WTC11 (cell line): Measurements from ENCODE around the gene EDIL3. TPM values are rescaled to one million over a fixed set of nuclear protein-coding genes. Genes with fewer than 3 reads are reported as not detected.

Source experiments
- ATAC-seq: fragments of 200-7000 bp; cut with Tn5 transposase; 2 replicates; pipeline ENCODE4 v1.10.0; 2021; ENCODE audit warnings: mild to moderate bottlenecking, moderate library complexity
- CTCF ChIA-PET: fragments of 300-600 bp; sonication (Branson Sonifier 250); formaldehyde crosslinking; loops from one replicate; lab custom pipeline; 2021; ENCODE audit warnings: antibody characterized with exemption; lab: Charles Lee
- POLR2A ChIA-PET: fragments of 350-600 bp; sonication (Branson Sonifier 250); formaldehyde crosslinking; loops from one replicate; lab custom pipeline; 2021; ENCODE audit warnings: antibody characterized with exemption; lab: Charles Lee
- DNase-seq: peaks from one replicate; pipeline ENCODE4 v3.0.0; 2021; ENCODE audit warnings: low spot score
- H3K27ac Mint-ChIP-seq: 2 replicates; pipeline ENCODE4 v1.8.0; 2021; ENCODE audit warnings: mixed read lengths
- H3K27me3 Mint-ChIP-seq: 2 replicates; pipeline ENCODE4 v1.8.0; 2021; ENCODE audit warnings: low read depth, mild to moderate bottlenecking, moderate library complexity, mixed read lengths
- H3K36me3 Mint-ChIP-seq: 2 replicates; pipeline ENCODE4 v1.8.0; 2021; ENCODE audit warnings: mixed read lengths
- H3K4me1 Mint-ChIP-seq: 2 replicates; pipeline ENCODE4 v1.8.0; 2022; ENCODE audit warnings: mixed read lengths
- H3K4me3 Mint-ChIP-seq: 2 replicates; pipeline ENCODE4 v1.8.0; 2021; ENCODE audit warnings: mild to moderate bottlenecking, moderate library complexity, mixed read lengths
- H3K9me3 Mint-ChIP-seq: 2 replicates; pipeline ENCODE4 v1.8.0; 2021; ENCODE audit warnings: mixed read lengths
- ELF4 ChIP-seq: sonication (generic); formaldehyde crosslinking; IDR thresholded peaks from 2 replicates; pipeline ENCODE4 v1.8.1; 2022; ENCODE audit warnings: low read depth, mild to moderate bottlenecking, moderate library complexity, missing genetic modification reagents
- ESRRA ChIP-seq: sonication (generic); formaldehyde crosslinking; IDR thresholded peaks from 2 replicates; pipeline ENCODE4 v1.8.1; 2022; ENCODE audit warnings: mild to moderate bottlenecking, missing genetic modification reagents, borderline replicate concordance
- FOXK1 ChIP-seq: sonication (generic); formaldehyde crosslinking; IDR thresholded peaks from 2 replicates; pipeline ENCODE4 v1.8.0; 2022; ENCODE audit warnings: mild to moderate bottlenecking, moderate library complexity, missing genetic modification reagents
- GABPB1 ChIP-seq: sonication (generic); formaldehyde crosslinking; IDR thresholded peaks from 2 replicates; pipeline ENCODE4 v1.8.1; 2023; ENCODE audit warnings: mild to moderate bottlenecking, missing genetic modification reagents
- GTF2I ChIP-seq: fragments of 250-450 bp; sonication (Bioruptor Pico); conservative IDR thresholded peaks from 2 replicates; pipeline ENCODE4 v1.4.0; 2021; ENCODE audit warnings: mild to moderate bottlenecking
- JUN ChIP-seq: sonication (generic); formaldehyde crosslinking; IDR thresholded peaks from 2 replicates; pipeline ENCODE4 v1.8.0; 2023; ENCODE audit warnings: mild to moderate bottlenecking, missing genetic modification reagents
- MAX ChIP-seq: sonication (generic); formaldehyde crosslinking; IDR thresholded peaks from 2 replicates; pipeline ENCODE4 v1.8.0; 2022; ENCODE audit warnings: mild to moderate bottlenecking, missing genetic modification reagents
- NFATC4 ChIP-seq: fragments of 250-450 bp; sonication (Bioruptor Pico); IDR thresholded peaks from 2 replicates; pipeline ENCODE4 v1.9.0; 2021; ENCODE audit warnings: mild to moderate bottlenecking
- NFYB ChIP-seq: sonication (generic); formaldehyde crosslinking; conservative IDR thresholded peaks from 2 replicates; pipeline ENCODE4 v1.8.0; 2022; ENCODE audit warnings: low read depth, missing genetic modification reagents
- NR2C2 ChIP-seq: sonication (generic); formaldehyde crosslinking; IDR thresholded peaks from 2 replicates; pipeline ENCODE4 v1.8.0; 2022; ENCODE audit warnings: mild to moderate bottlenecking, missing genetic modification reagents
- RORB ChIP-seq: fragments of 250-450 bp; sonication (Bioruptor Pico); IDR thresholded peaks from 2 replicates; pipeline ENCODE4 v1.9.0; 2021; ENCODE audit warnings: mild to moderate bottlenecking
- SMAD3 ChIP-seq: sonication (generic); formaldehyde crosslinking; IDR thresholded peaks from 2 replicates; pipeline ENCODE4 v1.8.0; 2022; ENCODE audit warnings: missing genetic modification reagents, mild to moderate bottlenecking, borderline replicate concordance
- ZBTB21 ChIP-seq: sonication (generic); formaldehyde crosslinking; IDR thresholded peaks from 2 replicates; pipeline ENCODE4 v1.8.1; 2023; ENCODE audit warnings: mild to moderate bottlenecking, missing genetic modification reagents, borderline replicate concordance
- total RNA-seq: library from RNA; stranded (reverse); gene quantifications from 3 replicates; pipeline ENCODE4 v1.2.3, GENCODE V29; 2021
- TF ChIP-seq, protein P1 (sequence below): sonication (generic); formaldehyde crosslinking; conservative IDR thresholded peaks from 2 replicates; pipeline ENCODE4 v1.8.1; 2023; ENCODE audit warnings: mild to moderate bottlenecking, low read depth, missing genetic modification reagents, moderate library complexity
- TF ChIP-seq, protein P2 (sequence below): fragments of 250-450 bp; sonication (Bioruptor Pico); IDR thresholded peaks from 2 replicates; pipeline ENCODE4 v1.9.0; 2021; ENCODE audit warnings: mild to moderate bottlenecking, borderline replicate concordance
- TF ChIP-seq, protein P3 (sequence below): sonication (generic); formaldehyde crosslinking; IDR thresholded peaks from 2 replicates; pipeline ENCODE4 v1.8.0; 2023; ENCODE audit warnings: missing genetic modification reagents, mild to moderate bottlenecking, borderline replicate concordance
- TF ChIP-seq, protein P4 (sequence below): sonication (generic); formaldehyde crosslinking; conservative IDR thresholded peaks from 2 replicates; pipeline ENCODE4 v1.8.1; 2022; ENCODE audit warnings: mild to moderate bottlenecking, missing genetic modification reagents
- TF ChIP-seq, protein P5 (sequence below): sonication (generic); formaldehyde crosslinking; IDR thresholded peaks from 2 replicates; pipeline ENCODE4 v1.8.1; 2022; ENCODE audit warnings: low read depth, missing genetic modification reagents, borderline replicate concordance

The EDIL3 gene
- total RNA-seq, 1 experiment from 2014 or later: 48.3 TPM

DNA sequence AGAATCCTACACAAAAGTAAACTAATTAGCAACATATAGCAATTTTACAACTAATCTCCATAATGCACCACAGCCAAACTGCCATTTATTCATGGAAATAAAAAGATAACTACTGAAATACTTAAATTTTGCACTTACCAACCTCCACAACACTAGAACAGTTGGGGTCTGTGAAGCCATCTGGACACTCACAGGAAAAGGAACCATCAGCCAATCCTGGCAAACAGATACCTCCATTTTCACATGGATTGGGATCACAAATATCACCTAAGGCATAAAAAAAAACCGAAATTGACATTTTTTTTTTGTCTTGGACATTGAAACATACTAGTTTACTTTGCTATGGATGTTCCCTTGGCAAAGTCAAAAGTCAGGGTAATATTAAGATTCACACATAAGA is 130.7 kb downstream of the EDIL3 start (continued):
- TF ChIP-seq, protein P1, sequence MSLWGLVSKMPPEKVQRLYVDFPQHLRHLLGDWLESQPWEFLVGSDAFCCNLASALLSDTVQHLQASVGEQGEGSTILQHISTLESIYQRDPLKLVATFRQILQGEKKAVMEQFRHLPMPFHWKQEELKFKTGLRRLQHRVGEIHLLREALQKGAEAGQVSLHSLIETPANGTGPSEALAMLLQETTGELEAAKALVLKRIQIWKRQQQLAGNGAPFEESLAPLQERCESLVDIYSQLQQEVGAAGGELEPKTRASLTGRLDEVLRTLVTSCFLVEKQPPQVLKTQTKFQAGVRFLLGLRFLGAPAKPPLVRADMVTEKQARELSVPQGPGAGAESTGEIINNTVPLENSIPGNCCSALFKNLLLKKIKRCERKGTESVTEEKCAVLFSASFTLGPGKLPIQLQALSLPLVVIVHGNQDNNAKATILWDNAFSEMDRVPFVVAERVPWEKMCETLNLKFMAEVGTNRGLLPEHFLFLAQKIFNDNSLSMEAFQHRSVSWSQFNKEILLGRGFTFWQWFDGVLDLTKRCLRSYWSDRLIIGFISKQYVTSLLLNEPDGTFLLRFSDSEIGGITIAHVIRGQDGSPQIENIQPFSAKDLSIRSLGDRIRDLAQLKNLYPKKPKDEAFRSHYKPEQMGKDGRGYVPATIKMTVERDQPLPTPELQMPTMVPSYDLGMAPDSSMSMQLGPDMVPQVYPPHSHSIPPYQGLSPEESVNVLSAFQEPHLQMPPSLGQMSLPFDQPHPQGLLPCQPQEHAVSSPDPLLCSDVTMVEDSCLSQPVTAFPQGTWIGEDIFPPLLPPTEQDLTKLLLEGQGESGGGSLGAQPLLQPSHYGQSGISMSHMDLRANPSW: no peak

GRCh38 chr5:84251503-84251902 is 133.2 kb downstream of the EDIL3 start:
- Mint-ChIP-seq H3K4me3 (no peak overlapping the region), H3K27ac (no peak overlapping the region), H3K4me1 (peaks cover 10% of the 10 kb centered on the region), H3K27me3 (no peaks in the 10 kb centered on the region), H3K36me3 (no peaks in the 10 kb centered on the region), H3K9me3 (no peaks in the 10 kb centered on the region)
- ATAC-seq: no peak
- no peak for DNase-seq
- no peak for TF ChIP-seq ESRRA
- TF ChIP-seq, protein P2, sequence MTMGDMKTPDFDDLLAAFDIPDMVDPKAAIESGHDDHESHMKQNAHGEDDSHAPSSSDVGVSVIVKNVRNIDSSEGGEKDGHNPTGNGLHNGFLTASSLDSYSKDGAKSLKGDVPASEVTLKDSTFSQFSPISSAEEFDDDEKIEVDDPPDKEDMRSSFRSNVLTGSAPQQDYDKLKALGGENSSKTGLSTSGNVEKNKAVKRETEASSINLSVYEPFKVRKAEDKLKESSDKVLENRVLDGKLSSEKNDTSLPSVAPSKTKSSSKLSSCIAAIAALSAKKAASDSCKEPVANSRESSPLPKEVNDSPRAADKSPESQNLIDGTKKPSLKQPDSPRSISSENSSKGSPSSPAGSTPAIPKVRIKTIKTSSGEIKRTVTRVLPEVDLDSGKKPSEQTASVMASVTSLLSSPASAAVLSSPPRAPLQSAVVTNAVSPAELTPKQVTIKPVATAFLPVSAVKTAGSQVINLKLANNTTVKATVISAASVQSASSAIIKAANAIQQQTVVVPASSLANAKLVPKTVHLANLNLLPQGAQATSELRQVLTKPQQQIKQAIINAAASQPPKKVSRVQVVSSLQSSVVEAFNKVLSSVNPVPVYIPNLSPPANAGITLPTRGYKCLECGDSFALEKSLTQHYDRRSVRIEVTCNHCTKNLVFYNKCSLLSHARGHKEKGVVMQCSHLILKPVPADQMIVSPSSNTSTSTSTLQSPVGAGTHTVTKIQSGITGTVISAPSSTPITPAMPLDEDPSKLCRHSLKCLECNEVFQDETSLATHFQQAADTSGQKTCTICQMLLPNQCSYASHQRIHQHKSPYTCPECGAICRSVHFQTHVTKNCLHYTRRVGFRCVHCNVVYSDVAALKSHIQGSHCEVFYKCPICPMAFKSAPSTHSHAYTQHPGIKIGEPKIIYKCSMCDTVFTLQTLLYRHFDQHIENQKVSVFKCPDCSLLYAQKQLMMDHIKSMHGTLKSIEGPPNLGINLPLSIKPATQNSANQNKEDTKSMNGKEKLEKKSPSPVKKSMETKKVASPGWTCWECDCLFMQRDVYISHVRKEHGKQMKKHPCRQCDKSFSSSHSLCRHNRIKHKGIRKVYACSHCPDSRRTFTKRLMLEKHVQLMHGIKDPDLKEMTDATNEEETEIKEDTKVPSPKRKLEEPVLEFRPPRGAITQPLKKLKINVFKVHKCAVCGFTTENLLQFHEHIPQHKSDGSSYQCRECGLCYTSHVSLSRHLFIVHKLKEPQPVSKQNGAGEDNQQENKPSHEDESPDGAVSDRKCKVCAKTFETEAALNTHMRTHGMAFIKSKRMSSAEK (CRISPR knock-in tag): no peak
- no peak for TF ChIP-seq NFATC4 (CRISPR knock-in tag)
- TF ChIP-seq GTF2I (CRISPR knock-in tag): no peak
- no peak for TF ChIP-seq JUN (CRISPR knock-in tag)
- TF ChIP-seq, protein P3, sequence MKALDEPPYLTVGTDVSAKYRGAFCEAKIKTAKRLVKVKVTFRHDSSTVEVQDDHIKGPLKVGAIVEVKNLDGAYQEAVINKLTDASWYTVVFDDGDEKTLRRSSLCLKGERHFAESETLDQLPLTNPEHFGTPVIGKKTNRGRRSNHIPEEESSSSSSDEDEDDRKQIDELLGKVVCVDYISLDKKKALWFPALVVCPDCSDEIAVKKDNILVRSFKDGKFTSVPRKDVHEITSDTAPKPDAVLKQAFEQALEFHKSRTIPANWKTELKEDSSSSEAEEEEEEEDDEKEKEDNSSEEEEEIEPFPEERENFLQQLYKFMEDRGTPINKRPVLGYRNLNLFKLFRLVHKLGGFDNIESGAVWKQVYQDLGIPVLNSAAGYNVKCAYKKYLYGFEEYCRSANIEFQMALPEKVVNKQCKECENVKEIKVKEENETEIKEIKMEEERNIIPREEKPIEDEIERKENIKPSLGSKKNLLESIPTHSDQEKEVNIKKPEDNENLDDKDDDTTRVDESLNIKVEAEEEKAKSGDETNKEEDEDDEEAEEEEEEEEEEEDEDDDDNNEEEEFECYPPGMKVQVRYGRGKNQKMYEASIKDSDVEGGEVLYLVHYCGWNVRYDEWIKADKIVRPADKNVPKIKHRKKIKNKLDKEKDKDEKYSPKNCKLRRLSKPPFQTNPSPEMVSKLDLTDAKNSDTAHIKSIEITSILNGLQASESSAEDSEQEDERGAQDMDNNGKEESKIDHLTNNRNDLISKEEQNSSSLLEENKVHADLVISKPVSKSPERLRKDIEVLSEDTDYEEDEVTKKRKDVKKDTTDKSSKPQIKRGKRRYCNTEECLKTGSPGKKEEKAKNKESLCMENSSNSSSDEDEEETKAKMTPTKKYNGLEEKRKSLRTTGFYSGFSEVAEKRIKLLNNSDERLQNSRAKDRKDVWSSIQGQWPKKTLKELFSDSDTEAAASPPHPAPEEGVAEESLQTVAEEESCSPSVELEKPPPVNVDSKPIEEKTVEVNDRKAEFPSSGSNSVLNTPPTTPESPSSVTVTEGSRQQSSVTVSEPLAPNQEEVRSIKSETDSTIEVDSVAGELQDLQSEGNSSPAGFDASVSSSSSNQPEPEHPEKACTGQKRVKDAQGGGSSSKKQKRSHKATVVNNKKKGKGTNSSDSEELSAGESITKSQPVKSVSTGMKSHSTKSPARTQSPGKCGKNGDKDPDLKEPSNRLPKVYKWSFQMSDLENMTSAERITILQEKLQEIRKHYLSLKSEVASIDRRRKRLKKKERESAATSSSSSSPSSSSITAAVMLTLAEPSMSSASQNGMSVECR (CRISPR knock-in tag): no peak
- TF ChIP-seq FOXK1 (CRISPR knock-in tag): no peak
- no peak for TF ChIP-seq GABPB1 (CRISPR knock-in tag)
- no peak for TF ChIP-seq MAX (CRISPR knock-in tag)
- TF ChIP-seq, protein P4, sequence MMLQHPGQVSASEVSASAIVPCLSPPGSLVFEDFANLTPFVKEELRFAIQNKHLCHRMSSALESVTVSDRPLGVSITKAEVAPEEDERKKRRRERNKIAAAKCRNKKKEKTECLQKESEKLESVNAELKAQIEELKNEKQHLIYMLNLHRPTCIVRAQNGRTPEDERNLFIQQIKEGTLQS (CRISPR knock-in tag): no peak
- TF ChIP-seq, protein P5, sequence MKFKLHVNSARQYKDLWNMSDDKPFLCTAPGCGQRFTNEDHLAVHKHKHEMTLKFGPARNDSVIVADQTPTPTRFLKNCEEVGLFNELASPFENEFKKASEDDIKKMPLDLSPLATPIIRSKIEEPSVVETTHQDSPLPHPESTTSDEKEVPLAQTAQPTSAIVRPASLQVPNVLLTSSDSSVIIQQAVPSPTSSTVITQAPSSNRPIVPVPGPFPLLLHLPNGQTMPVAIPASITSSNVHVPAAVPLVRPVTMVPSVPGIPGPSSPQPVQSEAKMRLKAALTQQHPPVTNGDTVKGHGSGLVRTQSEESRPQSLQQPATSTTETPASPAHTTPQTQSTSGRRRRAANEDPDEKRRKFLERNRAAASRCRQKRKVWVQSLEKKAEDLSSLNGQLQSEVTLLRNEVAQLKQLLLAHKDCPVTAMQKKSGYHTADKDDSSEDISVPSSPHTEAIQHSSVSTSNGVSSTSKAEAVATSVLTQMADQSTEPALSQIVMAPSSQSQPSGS (CRISPR knock-in tag): no peak
- TF ChIP-seq RORB: no peak
- TF ChIP-seq SMAD3 (CRISPR knock-in tag): no peak
- TF ChIP-seq NR2C2 (CRISPR knock-in tag): no peak
- TF ChIP-seq NFYB (CRISPR knock-in tag): no peak
- no peak for TF ChIP-seq ZBTB21 (CRISPR knock-in tag)
- TF ChIP-seq ELF4 (CRISPR knock-in tag): no peak
- CTCF ChIA-PET: no interaction called here
- POLR2A ChIA-PET: interaction anchor here (0.7 kb wide), 1 partner anchor 125 kb away, joined by 4 read pairs; no protein-coding TSS in a partner anchor
